VCaP (cell line): ENCODE results near the gene IFITM10.

Experiments
- H3K27ac ChIP-seq: fragments of 450-650 bp; 2 replicates; pipeline ENCODE4 v1.5.1; 2017
- TF ChIP-seq, protein P1 (sequence below): fragments of 450-650 bp; conservative IDR thresholded peaks from 2 replicates; pipeline ENCODE4 v1.5.1; 2017; ENCODE audit warnings: mild to moderate bottlenecking, moderate library complexity

The IFITM10 gene

DNA sequence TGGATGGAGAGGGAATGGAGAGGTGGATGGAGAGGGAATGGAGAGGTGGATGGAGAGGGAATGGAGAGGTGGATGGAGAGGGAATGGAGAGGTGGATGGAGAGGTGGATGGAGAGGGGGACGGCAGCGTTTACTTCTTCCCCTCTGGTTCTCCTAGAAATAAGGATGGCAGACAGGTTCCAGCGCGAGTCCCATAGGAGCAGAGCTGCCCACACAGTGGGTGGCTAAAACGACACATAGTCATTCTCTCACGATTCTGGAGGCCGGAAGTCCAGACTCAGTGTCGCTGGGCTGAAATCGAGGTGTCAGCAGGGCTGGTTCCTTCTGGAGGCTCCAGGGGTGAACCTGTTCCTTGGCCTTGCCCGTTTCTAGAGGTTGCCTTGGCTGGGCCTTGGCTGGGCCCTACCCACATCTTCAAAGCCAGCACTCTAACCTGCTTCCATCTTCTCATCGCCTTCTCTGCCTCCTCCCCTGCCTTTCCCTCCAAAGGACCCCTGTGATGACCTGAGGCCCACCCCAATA, 26.0 kb upstream of the IFITM10 start:
- no peak overlapping the region for H3K27ac ChIP-seq
- TF ChIP-seq, protein P1, sequence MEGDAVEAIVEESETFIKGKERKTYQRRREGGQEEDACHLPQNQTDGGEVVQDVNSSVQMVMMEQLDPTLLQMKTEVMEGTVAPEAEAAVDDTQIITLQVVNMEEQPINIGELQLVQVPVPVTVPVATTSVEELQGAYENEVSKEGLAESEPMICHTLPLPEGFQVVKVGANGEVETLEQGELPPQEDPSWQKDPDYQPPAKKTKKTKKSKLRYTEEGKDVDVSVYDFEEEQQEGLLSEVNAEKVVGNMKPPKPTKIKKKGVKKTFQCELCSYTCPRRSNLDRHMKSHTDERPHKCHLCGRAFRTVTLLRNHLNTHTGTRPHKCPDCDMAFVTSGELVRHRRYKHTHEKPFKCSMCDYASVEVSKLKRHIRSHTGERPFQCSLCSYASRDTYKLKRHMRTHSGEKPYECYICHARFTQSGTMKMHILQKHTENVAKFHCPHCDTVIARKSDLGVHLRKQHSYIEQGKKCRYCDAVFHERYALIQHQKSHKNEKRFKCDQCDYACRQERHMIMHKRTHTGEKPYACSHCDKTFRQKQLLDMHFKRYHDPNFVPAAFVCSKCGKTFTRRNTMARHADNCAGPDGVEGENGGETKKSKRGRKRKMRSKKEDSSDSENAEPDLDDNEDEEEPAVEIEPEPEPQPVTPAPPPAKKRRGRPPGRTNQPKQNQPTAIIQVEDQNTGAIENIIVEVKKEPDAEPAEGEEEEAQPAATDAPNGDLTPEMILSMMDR, result no peak

DNA sequence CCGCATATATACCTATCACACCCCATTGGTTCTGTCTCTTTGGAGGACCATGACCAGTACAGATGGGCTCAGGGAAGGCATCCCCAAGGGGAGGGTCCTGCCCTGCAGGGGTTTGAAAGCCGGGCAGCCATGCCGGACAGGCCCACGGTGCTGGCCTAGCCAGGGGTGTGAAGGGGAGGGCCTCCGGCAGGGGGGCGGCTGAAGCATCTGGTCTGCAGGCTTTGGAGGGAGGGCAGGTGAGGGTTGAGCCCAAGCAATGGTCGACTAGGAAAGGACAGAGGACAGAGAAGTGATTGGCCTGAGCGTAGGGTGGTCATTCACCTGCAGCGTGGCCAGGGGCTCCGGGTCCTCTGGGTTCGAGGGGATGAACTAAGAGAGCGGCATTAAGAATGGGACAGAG, 24.5 kb upstream of the IFITM10 start:
- no peak overlapping the region for H3K27ac ChIP-seq
- TF ChIP-seq, protein P1, result no peak

DNA sequence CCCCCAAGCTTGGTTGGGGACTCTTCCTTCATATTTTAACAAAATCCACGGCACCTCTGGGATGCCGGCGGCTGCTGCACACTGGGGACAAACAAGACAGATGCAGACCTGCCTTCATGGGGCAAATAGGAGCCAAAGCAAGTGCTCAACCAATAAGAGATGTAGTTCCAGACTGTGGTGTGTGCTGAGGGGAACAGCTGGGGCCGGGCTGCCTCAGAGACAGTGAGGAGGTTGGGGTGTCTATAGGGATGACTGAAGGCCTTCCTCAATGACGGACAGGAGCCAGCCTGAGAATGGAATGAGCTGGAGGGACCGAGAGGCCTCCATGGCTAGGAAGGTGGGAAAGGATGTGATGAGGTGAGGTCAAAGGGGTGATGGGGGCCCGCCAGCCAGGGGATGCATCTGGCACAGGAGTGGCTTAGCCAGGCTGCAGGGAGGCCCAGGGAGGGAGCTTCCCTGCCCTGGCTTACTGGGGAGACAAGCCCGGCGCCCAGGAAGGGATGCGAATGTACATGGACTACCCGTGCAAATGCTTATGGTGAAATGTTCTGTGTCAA, 23.7 kb upstream of the IFITM10 start:
- TF ChIP-seq, protein P1, result no peak
- H3K27ac ChIP-seq, result no peak overlapping the region

DNA sequence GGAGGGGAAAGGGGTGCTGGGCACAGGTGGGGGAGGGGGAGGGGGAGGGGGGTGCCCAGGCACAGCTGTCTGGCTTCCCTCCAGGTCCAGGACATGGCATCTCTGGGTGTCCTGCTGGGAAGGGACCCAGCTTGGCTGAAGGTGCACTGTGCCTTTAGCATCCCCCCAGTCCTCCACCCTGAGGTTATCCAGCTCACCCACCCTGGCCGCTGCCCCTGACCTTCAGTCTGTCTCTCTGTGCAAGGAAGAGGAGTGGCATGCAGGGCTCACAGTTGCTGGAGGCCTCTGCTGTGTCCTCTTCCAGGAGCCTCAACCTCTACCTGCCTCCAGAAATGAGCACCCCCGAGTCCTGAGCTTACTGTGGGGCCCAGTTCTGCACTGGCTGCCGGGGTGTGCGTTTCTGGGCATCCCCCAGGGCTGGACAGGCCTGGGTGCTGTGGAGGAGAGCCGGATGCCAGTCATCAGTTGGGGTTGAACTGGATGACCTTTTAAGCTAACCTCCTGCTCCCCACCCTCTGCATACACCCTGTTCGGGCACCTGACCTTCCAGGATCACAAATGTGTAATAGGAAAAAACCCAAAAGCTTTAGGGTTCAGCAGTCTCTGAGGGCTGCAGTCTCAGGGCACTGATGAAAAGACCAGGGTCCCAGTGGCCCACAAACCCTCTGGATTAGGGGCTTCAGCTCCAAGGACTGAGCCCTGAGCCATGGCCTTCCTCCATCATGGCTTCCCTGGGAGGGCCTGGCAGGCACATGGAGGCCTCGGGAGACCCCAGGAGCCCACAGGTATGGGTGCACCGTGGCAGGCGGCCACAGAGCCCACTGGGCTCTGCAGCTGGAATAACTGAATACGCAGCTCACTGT, 23.0 kb upstream of the IFITM10 start:
- TF ChIP-seq, protein P1, result no peak
- H3K27ac ChIP-seq, result no peak overlapping the region

DNA sequence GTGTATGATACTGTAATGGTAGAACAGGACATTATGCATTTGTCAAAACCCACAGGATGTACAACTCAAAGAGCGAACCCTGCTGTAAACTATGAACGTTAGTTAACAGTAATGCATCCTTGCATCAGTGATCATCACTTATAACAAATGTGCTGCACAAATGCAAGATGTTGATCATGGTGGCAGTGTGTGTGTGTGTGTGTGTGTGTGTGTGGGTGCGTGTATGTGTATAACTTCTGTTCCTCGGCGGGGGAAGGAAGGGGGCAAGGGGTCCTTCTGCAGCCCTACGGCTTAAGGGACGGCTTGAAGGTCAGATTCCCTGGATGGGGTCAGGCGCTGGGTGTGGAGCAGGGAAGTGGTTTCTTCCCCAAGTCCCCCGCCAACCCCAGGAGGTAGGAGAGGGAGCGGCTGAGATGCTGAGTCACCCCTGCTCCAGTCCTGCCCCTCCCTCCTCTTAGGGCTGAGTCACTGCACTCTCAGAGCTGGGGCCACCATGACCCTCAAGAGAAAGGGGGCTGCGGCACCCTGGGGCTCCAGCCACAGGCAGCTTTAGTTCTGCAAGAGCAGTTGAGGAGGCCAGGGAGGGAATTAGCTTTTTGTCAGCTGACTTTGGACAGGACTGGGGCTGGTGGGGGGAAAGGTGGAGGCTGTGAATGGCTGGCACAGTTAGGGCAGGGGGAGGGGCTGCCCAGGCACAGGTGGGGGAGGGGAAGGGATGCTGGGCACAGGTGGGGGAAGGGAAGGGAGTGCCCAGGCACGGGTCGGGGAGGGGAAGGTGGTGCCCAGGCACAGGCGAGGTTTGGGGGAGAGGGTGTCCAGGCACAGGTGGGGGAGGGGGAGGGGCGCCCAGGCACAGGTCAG, 22.1 kb upstream of the IFITM10 start:
- H3K27ac ChIP-seq, result no peak overlapping the region
- TF ChIP-seq, protein P1, result no peak

DNA sequence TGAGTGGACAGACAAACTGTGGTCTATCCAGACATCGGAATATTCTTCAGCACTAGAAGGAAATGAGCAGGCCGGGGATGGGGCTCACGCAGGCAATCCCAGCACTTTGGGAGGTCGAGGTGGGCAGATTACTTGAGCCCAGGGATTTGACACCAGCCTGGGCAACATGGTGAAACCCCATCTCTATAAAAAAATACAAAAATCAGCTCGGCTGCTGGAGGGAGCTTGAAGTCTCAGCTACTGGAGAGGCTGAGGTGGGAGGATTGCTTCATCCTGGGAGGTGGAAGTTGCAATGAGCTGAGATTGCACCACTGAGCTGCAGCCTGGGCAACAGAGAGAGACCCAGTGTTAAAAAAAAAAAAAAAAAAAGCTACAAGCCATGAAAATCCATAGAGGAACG, 21.3 kb upstream of the IFITM10 start:
- no peak overlapping the region for H3K27ac ChIP-seq
- TF ChIP-seq, protein P1, result no peak

DNA sequence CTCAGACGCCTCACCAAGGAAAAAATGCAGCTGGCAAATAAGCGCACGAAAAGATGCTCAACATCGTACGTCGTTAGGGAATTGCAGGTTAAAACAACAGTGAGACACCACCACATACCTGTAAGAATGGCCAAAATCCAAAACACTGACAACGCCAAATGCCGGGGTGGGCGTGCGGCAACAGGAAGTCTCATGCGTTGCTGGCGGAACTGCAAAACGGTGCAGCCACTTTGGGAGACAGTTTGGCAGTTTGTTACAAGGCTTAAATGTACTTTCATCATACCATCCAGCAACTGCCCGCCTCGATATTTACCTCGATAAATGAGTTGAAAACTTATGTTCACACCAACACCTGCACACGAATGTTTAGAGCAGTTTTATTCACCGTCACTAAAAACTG, 20.9 kb upstream of the IFITM10 start:
- TF ChIP-seq, protein P1, result no peak
- no peak overlapping the region for H3K27ac ChIP-seq
